ENCODE measurements around the gene MAMLD1.

DNA sequence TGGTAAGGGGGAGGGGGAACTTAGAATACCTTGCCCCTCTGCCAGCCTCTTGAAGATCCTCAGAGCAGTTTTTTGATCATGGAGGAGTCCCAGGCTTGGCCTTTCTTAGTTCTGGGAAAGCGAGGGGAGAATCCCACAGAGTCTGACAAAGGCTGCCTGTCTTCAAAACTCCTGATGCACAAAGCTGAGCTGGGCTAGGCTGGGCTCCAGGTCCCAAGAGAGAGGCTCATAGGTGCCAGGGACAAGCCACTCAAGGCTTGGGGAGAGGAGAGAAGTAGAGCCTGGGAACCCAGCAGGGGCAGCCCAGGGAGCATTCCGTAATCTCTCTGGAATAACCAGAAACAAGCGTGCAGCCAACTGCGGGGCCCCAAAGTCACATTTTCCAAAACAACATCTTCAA lies 168.3 kb downstream of the MAMLD1 start:
- TF ChIP-seq, protein P1, sequence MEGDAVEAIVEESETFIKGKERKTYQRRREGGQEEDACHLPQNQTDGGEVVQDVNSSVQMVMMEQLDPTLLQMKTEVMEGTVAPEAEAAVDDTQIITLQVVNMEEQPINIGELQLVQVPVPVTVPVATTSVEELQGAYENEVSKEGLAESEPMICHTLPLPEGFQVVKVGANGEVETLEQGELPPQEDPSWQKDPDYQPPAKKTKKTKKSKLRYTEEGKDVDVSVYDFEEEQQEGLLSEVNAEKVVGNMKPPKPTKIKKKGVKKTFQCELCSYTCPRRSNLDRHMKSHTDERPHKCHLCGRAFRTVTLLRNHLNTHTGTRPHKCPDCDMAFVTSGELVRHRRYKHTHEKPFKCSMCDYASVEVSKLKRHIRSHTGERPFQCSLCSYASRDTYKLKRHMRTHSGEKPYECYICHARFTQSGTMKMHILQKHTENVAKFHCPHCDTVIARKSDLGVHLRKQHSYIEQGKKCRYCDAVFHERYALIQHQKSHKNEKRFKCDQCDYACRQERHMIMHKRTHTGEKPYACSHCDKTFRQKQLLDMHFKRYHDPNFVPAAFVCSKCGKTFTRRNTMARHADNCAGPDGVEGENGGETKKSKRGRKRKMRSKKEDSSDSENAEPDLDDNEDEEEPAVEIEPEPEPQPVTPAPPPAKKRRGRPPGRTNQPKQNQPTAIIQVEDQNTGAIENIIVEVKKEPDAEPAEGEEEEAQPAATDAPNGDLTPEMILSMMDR (IDR thresholded peaks at IDR 0.05) = no peak
- no peak for TF ChIP-seq POLR2A (IDR thresholded peaks at IDR 0.05)
